Measurements from ENCODE around the gene GRID2IP.

Gene GRID2IP

DNA sequence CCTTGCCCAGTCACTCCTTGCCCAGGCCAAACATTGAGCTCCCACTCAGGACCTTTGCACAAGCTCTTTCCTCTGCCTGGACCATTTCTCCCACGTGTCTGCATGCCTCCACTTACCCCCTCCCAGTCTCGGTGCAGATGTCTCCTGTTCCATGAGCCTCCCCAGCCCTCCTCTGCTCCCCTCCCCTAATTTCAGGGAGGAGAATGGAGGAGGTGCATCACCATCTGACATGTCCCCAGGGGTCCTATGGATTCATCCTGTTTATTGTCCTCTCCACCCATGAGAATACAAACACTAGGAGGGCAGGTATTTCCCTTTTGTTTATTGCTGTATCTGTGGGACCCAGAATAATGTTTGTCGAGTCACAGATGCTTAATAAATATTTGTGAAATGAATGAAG lies 8.6 kb upstream of the GRID2IP start:
- no peak for ATAC-seq

DNA sequence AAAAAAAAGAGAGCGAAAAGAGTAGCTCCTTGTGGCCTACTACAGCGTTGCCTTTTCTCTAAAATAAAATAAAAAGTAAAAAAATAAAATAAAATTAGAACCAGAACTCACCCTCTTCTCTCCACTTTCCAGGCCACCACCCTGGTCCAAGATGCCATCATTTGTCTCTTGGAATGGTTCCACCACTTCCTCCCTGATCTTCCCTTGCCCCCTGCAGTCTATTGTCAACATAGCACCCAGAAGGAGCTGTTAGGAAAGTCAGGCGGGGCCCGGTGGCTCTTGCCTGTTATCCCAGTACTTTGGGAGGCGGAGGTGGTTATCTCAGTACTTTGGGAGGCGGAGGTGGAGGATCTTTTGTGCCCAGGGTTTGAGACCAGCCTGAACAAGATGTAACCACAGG lies 7.6 kb upstream of the GRID2IP start:
- ATAC-seq = no peak

DNA sequence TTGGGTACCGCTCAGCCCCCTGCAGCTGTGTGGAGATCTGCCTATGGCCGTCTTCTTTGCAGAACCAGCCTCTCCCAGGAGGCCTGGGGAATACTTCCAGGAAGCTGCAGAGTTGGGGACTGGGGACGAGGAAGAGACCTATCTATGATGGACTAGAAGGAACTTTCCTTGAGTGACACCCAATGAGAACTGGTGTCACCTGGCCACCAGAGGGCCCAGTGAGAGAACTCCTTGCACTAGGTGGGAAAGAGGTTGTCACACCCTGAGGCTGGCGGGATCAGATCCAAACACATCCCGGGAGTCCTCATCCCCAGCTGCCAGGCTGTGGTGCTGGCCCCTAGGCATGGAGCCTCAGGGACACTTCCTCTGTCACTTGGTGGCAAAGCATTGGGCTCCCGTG lies 4.9 kb upstream of the GRID2IP start:
- no peak for ATAC-seq

DNA sequence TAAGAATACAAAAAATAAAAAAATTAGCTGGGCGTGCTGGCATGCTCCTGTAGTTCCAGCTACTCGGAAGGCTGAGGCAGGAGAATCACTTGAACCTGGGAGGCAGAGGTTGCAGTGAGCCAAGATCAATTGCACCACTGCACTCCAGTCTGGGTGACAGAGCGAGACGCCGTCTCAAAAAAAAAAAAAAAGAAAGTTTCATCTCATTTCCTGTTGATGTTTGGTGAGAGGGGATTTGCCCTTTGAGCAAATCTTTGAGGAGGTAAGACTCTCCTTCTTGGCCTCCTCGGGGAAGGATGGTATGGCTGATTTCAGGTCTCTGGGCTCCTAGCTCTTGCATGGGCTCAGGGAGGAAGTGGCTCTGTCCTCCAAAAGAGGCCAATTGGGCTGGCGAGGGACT lies 3.6 kb upstream of the GRID2IP start:
- no peak for ATAC-seq

DNA sequence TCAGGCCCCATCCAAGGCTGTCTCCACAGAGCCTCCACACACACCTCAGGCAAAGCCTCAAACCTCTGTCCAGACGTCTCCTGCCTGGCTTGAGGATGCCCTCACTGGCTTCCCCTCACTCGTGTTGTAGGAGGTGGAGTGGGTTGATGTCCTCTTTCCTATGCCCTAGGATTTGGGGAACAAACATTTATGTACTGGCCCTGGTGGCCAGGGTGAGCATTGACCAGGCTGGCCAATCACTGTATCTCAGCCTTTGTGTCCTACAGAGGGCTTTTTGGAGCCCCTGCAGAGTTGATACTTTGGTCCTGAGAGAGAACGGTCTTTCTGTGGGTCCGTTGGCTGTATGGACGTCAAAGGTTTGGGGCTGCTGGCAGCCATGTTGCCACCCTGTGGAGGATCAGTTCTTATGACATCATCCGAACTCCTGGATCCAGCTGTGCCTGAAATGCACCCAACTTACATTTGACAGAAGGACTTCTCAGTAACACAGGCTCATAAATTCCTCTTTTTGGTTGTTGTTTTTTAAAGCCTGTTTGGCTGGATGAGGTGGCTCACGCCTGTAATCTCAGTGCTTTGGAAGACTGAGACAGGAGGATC lies 2.3 kb upstream of the GRID2IP start:
- no peak for ATAC-seq

DNA sequence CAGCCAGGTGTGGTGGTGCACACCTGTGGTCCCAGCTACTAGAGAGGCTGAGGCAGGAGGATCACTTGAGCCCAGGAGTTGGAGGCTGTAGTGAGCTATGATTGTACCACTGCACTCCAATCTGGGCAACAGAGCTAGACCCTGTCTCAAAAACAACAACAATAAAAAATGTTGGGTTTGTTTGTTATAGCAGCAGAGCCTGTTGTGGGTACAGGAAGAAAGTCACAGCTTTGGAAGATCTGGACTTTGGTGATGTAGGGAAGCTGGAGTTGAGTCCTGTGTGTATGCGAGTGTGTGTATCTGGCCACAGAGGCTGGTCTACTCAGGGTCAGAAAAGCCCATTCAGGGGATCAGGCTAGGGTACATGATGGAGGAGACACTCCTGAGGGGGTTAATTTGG lies 3.9 kb downstream of the GRID2IP start:
- ATAC-seq = no peak

DNA sequence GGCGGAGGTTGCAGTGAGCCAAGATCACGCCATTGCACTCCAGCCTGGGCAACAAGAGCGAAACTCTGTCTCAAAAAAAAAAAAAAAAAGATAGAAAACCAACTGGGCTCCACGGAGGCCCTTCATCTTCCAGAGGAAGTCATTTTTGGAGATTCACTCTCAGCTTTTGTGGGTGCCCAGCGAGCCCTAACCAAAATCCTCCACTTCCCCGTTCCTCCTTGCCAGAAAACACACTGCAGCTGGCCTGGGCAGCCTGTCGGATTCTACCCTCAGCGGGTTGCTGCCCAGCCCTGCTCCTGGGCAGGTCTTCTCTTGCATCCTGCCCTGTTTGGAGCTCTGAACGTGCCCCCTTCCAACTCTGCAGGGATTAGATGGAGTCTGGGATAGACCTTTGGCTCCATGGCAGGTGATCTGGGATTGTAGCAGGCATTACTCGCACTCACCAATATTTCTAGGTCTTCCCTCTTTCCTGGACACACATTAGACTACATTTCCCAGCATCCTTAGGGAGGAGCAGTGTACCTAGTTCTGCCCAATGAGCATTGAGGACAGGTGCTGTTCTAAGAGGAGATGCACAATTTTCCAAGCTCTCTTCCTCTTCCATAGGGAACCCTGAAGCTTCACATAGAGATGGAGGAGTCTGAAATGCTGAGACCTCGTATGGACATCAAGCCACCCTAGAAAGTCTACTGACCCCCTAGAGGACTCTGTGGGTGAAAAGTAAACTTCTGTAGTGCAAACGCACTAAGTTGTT lies 4.6 kb downstream of the GRID2IP start:
- ATAC-seq = no peak

DNA sequence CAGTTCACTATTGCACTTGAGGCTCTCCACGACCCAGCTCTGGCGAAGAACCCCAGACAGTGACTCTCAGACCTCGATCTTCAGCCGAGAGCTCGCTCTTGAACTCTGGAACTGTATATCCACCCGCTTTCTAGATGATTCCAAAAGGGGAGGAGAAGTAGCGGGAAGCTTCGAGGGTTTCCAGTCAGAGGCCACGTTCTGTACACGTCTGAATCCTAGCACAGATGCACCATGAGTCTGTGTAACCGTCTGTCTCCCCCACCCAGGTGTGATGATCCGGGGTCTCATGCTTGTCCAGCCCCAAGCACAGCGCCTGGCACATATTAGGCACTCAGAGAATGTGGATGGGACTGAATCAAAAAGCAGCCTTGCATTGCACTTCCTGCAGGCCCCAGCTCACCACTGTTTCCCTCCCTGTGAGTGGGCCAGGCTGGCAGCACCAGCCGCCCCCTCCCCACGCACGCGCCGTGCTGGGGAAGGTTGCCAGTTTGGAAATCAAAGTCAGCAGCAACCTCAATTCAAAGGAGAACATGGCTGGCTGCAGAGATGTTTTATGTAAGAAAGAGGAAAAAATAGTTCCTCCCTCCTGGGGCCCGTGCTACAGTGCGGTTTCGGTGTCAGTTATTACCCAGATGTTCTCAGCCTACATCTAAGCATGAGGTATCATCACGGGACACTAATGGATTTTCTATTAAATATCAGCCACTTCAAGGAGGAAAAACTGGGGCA lies 5.7 kb downstream of the GRID2IP start:
- no peak for ATAC-seq

DNA sequence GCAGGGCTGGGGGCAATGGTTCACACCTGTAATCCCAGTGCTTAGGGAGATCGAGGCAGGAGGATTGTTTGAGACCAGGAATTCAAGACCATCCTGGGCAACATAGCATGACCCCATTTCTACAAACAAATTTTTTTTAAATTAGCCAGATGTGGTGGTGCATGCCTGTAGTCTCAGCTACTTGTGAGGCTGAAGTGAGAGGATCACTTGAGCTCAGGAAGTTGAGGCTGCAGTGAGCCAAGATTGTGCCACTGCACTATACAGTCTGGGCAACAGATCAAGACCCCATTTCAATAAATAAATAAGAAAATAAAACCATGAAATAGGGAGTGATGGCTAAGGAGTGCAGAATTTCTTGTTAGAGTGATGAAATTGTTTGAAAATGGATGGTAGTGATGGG lies 8.9 kb downstream of the GRID2IP start:
- no peak for ATAC-seq

DNA sequence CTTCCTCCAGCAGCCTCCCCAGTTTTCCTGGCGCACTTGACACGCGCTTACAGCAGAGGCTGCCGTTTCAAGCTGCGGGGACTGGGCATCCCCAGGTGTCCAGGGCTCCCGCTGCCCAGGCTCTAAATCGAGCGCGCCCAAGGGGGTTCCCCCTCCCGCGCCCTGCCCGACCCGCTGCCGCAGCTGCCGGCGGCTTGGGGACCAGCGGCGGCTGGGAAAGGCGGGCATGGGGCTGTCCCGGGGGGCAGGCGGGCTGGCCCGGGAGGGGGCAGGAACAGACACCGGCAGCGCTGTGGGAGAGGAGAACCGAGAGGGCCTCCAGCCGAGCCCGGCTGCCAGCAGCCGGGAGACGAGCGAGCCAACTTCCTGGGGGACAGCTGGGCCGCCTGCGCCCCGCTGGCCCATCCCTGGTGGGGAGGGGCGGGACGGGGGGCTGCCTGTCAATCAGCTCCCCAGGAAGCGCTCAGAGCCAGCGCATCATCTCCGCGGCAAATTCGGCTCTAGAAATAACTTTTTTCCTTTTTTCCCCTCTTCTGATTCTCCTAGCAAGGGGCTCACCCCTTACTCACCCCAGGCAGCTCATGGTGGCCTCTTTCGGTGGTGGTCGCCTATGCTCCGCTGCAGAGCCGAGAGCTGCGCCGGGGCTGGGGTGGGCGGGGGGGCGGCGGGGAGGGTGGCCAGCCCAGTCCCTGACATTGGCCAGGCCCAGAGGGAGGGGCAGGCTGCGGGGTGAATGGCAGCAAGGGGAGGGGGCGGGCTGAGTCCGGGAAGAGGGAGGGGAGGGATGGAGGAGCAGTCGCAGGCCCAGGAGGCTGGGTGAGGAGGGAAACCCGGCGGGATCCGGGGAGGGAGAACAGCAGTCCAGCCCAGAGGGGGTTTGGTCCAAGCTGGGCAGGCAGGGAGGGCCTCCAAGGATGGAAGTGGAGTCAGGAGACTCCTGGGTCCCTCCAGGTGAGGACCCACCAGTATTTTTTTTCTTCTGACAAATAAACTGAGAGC lies 14.7 kb downstream of the GRID2IP start:
- ATAC-seq = no peak

DNA sequence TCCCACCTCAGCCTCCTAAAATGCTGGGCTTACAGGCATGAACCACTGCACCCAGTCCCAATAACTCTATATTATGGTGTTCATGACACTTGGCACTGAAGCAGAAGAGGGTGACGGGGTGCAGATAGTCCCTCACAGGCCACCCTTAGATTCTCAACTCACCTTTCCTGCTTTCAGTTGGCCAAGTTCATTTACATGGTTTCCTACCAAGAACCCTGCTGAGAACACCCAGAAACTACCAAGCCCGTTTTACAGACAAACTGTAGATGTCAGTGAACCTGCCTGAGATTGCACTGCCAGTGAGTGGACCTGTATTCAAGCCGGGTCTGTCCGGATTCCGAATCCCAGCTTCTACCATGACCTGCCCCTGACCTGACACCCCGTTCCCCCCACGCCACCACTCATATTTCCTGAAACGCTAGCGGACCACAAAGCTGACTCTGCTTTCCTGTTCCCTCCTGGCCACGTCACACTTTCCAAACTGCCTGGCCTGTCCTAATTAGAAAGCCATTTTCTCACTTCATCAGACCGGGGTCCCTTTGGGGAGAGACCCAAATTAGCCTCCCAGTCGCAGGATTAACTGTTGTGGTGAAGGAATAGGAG lies 17.3 kb downstream of the GRID2IP start:
- ATAC-seq = peak in 1 of 2 donors; percentile 22

DNA sequence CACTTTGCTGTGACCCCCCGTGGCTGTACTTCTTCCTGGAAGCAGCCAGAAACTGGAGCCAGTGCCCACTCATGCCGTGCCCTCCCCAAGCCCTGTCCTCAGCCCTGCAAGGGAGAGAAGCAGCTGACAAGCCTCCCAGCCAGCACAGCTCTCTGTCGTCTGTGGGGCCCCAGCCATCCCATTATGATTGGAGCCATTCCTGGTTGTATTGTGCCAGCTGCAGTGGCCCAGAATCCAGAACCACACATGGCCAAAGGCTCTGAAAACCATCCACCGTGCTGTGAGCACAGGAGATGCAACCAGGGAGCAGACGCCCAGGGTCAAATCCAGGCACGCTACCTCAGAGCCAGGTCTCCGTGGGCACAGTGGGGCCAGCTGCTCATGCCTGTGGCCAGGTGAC lies 18.7 kb downstream of the GRID2IP start:
- no peak for ATAC-seq

DNA sequence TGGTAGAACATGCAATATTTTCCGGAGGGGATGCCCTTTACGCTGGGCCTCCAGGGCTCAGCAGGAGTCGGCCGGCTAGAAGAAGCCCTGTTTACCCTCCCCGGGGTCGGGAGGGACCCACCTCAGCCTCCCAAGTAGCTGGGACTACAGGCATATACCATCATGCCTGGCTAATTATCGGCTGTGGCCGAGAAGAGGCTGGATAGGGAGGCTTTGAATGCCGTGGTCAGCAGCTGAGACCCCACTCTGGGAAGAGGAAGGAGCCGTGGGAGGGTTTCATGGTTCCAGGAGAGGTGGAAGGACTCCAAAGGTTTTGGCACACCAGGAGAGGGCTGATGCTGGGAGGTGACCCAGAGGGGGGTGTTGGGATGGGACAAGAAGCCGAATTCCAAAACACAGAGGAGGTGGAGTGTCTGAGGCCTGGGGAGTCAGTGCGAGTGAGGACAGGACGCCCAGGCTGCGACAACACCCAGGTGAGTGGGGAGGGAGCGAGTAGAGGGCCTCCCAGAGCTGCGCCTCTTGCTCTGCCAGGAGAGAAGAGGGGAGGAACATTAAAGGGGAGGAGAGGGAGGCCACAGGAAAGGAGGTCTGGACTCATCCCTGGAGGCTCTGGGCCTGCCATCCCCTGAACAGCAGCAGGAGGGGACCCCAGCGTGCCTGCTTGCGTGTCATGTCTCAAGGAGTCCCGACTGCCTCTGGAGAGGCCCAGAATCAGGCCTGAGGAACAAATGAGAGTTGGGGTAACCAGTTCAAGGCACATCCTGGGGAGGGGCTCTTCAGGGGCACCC lies 19.6 kb downstream of the GRID2IP start:
- ATAC-seq = no peak

DNA sequence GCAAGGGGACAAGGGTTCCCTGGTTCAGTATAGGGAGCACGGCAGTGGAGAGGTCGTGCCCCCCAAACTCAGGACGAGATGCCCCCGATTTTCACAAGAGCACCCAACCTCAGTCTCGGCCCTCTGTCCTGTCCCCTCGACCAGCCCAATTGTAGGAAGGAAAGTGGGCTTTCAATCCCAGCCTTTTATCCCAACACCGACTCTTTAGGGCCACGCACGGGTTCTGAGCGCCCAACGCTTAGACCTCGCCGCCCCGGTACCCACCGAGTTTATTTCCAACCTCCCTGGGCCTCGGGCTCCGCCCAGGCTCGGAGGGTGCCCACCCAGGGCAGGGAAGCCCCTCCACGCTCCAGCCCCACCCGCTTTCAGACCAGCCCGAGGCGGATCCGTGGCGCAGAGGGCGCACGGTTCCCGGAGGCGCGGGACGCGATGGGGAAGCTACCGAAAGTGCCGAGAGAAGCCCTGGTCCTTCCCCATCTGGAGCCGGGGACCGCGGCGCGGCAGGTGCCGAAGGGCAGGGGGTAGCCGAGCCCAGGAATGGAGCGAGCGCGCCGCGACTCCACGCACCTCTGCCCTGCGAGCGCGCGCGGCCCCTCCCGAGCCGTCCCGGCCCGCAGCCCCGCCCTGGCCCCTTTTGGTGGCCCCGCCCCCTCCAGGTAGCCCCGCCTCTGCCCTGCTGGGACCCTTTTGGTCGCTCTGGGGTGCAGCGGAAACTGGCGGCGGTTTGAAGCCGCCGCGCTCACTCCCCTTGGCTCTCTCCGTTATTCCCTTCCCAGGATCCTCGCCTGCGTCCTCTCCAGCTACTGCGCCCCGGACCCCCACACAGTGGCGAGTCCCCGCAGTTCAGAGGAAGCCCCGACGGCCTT lies 20.4 kb downstream of the GRID2IP start:
- peak; percentile 45 to 60 for ATAC-seq

DNA sequence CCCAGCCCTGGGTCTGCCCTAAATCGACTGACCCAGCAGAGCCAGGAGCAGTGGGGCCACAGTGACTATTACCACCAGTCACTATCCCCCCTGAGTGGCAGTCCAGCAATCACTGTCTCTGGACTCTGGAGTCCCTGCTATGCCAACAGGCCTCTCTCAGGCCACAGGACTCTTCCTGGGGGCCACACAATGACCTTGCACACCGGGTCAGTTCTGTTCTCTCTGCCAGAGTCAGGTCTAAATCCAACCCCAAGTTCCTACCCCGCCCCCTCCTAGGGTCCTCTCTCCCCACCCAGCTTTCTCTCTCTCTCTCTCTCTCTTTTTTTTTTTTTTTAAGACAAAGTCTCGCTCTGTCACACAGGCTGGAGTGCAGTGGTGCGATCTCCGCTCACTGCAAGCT lies 21.6 kb downstream of the GRID2IP start:
- ATAC-seq = no peak

DNA sequence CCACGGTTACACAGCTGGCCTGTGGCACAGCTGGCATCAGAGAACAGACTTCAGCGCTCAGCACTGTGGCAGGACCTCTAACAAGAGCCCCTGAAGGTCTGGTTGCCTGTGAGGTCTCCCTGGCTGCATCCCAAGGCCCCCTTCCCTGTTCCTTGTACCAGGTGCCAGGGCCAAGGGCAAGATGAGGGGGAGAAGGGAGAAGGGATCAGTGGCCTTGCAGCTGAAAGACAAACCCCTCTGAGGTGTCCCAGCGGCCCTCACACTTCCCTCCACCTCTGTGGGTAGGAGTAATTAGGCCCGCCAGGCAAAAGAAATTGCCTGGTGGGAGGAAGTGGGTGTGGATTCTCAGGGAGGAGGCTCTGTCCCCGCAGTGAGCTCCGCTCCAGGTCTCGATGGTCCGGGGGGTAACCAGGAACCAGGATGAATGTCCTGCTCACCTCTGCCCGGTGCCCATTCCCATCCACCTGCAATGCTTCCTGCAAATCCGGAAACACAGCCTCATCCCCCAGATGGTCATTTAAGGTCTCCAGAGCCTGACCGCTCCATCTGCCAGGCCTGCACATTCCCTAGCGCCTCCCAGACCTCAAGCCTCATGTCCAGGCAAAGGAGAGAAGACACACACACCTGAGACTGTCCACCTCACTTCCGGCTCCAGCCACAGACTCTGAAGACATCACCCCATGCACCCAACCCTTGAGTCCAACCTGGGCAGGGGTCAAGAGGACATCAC lies 22.7 kb downstream of the GRID2IP start:
- no peak for ATAC-seq

DNA sequence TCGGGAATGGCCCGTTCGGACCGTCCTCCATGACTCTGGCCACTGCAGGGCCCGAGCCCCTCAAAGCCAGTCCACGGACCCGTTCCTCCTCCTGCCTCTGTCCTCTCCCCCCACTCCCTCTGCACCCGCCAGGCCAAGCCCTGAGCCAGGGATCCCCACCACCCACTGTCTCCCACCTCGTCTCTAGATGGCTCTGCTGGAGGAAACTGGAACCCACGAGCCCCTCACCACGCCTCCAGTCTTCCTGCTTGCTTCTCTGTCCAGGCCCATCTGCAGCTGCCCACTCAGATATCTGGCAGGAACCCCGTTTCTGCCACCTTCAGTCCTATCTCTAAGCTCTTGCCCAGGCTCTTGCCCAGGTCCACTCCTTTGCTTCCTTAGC lies 24.3 kb downstream of the GRID2IP start:
- ATAC-seq = no peak

DNA sequence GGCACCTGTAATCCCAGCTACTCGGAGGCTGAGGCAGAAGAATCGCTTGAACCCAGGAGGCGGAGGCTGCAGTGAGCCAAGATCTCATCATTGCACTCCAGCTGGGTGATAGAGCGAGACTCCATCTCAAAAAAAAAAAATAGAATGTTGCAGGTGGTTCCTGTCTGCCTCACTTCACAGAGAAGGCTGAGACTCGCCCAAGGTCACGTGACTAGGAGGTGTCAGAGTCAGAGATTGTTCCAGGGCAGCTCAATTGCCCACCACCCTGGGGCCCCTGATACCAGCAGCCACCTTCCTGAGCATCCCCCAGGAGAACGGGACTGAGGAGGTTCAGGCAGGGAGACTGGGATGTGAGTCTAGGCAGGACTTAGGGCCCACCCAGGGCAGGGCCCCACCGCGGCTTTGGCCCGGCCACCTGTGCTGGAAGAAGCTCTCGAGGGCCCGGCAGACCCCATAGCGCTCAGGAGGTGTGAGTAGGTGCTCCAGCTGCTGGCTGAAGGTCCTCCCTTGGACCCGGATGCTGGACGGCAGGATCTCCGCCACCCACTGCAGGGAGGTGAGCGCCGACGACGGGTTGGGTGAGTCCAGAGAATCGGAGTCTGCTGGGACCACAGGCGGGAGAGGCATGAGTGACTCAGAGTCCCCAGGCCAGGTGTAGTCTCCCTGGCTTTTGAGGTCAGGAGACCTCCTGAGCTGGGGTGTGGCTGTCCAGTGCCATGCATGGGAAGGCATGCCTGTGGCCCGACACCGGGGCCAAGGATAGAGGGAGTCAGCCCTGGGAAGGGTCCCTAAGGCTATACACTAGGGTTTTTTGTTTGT lies 30.9 kb downstream of the GRID2IP start:
- no peak for ATAC-seq
